HG03442 (cell line): Measurements from ENCODE around the gene ANGPTL5.
"Not testable (repeated sequence)": the region's sequence is repeated elsewhere in the genome, so short reads cannot be mapped to it uniquely, and the experiment has no call there.

Source experiments
- ATAC-seq: cut with Tn5 transposase; IDR thresholded peaks from one replicate; pipeline ENCODE4 v1.9.1; 2021; ENCODE audit warnings: mild to moderate bottlenecking, moderate library complexity; ENCODE audit not compliant: unreplicated experiment

Gene ANGPTL5

GRCh38 chr11:101889767-101890166, 26.6 kb downstream of the ANGPTL5 start:
- ATAC-seq: no peak

GRCh38 chr11:101885631-101886030, 30.7 kb downstream of the ANGPTL5 start:
- ATAC-seq: no peak

GRCh38 chr11:101881586-101881985, 34.7 kb downstream of the ANGPTL5 start:
- ATAC-seq: no peak

- ATAC-seq: no peak
These were observed 36.1 kb downstream of the ANGPTL5 start for GRCh38 chr11:101880222-101880621.

- ATAC-seq: no peak
These were observed 44.0 kb downstream of the ANGPTL5 start for GRCh38 chr11:101872171-101872882.

GRCh38 chr11:101870510-101870909, 45.8 kb downstream of the ANGPTL5 start:
- no peak for ATAC-seq

- no peak for ATAC-seq
These were observed 48.4 kb downstream of the ANGPTL5 start for GRCh38 chr11:101867951-101868350.

- no peak for ATAC-seq
These were observed 49.5 kb downstream of the ANGPTL5 start for GRCh38 chr11:101866619-101867491.

GRCh38 chr11:101864098-101864497, 52.2 kb downstream of the ANGPTL5 start:
- ATAC-seq: no peak

GRCh38 chr11:101863361-101863760, 53.0 kb downstream of the ANGPTL5 start:
- no peak for ATAC-seq

- ATAC-seq: no peak
These were observed 53.7 kb downstream of the ANGPTL5 start for GRCh38 chr11:101862391-101863233.

- ATAC-seq: peak; percentile 96
These were observed 55.5 kb downstream of the ANGPTL5 start for GRCh38 chr11:101860696-101861427.

GRCh38 chr11:101852260-101852659, 64.1 kb downstream of the ANGPTL5 start:
- not testable (repeated sequence) for ATAC-seq

- no peak for ATAC-seq
These were observed 68.1 kb downstream of the ANGPTL5 start for GRCh38 chr11:101848262-101848661.

- ATAC-seq: no peak
These were observed 71.7 kb downstream of the ANGPTL5 start for GRCh38 chr11:101844608-101845007.

- ATAC-seq: no peak
These were observed 75.6 kb downstream of the ANGPTL5 start for GRCh38 chr11:101840704-101841103.
